HCT116 (cell line): ENCODE results near the gene VWF. TPM values are rescaled to one million over a fixed set of nuclear protein-coding genes. Genes with fewer than 3 reads are reported as not detected.

ENCODE experiments used
- ATAC-seq: fragments of 200-7000 bp; cut with Tn5 transposase; 2 replicates; pipeline ENCODE4 v1.9.1; 2020; ENCODE audit warnings: mild to moderate bottlenecking, moderate library complexity
- BruUV-seq: library from RNA; stranded (reverse); fragments of 400-500 nt; replicated peaks from 2 replicates; lab custom pipeline; 2021; lab: Mats Ljungman, UMichigan
- CTCF ChIA-PET: fragments of 300-600 bp; sonication (Branson Sonifier 250); formaldehyde crosslinking; loops from one replicate; lab custom pipeline; 2021; ENCODE audit warnings: antibody characterized with exemption; lab: Charles Lee
- POLR2A ChIA-PET: fragments of 300-600, 350-600 bp; sonication (Branson Sonifier 250); formaldehyde crosslinking; loops from one replicate; lab custom pipeline; 2021; ENCODE audit warnings: antibody characterized with exemption; lab: Charles Lee
- RAD21 ChIA-PET, 2 experiments: fragments of 300-600 bp; sonication (Branson Sonifier 250); formaldehyde crosslinking; loops; one replicate each; lab custom pipeline; 2023; ENCODE audit warnings: low total read pairs in 2 of 2; ENCODE audit not compliant: uncharacterized antibody in 2 of 2, unreplicated experiment in 2 of 2, low non-redundant PET in 1 of 2; lab: Charles Lee
- DNase-seq: peaks from one replicate; pipeline ENCODE4 v3.0.0-alpha.2; 2010; ENCODE audit warnings: low read depth, low spot score
- H2AFZ ChIP-seq: fragments of 200-600 bp; shearing (Covaris generic), sonication (generic); 2 replicates; pipeline ENCODE4 v1.6.1; 2017; ENCODE audit warnings: low read depth, mixed run types, mixed read lengths, antibody characterized with exemption, low read length; ENCODE audit not compliant: poor library complexity, severe bottlenecking
- H3K27ac ChIP-seq: 2 replicates; pipeline ENCODE4 v1.5.1; 2012; ENCODE audit warnings: low read depth, low read length
- H3K27me3 ChIP-seq: fragments of 200-600 bp; sonication (generic); 2 replicates; pipeline ENCODE4 v1.6.1; 2016; ENCODE audit warnings: mixed run types, low read length, mixed read lengths; ENCODE audit not compliant: insufficient read depth
- H3K36me3 ChIP-seq, 2 experiments: fragments of 200-500 bp in 1 of 2; fragments of 200-600 bp in 1 of 2; sonication (Bioruptor generic) in 1 of 2; sonication (generic) in 1 of 2; 2 replicates each; pipeline versions ENCODE4 v1.5.1 to v1.6.1; 2014 to 2016; ENCODE audit warnings: low read length in 2 of 2, inconsistent platforms in 1 of 2, mixed read lengths in 1 of 2, mixed run types in 1 of 2; ENCODE audit not compliant: insufficient read depth in 2 of 2, control insufficient read depth in 1 of 2
- H3K4me1 ChIP-seq, 2 experiments: fragments of 200-600 bp in 1 of 2; sonication (generic) in 1 of 2; 2 replicates each; pipeline versions ENCODE4 v1.5.1 to v1.6.1; 2012 to 2017; ENCODE audit warnings: low read length in 2 of 2, inconsistent platforms in 1 of 2, mild to moderate bottlenecking in 1 of 2, mixed read lengths in 1 of 2, mixed run types in 1 of 2, moderate library complexity in 1 of 2; ENCODE audit not compliant: insufficient read depth in 2 of 2, control insufficient read depth in 1 of 2
- H3K4me2 ChIP-seq: fragments of 200-600 bp; sonication (generic); 2 replicates; pipeline ENCODE4 v1.6.1; 2017; ENCODE audit warnings: mixed run types, low read length, mixed read lengths
- H3K4me3 ChIP-seq, 2 experiments: fragments of 200-600 bp in 1 of 2; sonication (generic) in 1 of 2; replicated peaks in 1 of 2; 2 replicates each; pipeline ENCODE4 v1.5.1; 2011 to 2016; ENCODE audit warnings: low read length in 2 of 2, control low read depth in 1 of 2, low read depth in 1 of 2, mild to moderate bottlenecking in 1 of 2, mixed read lengths in 1 of 2, mixed run types in 1 of 2
- H3K79me2 ChIP-seq: fragments of 200-600 bp; sonication (generic); 2 replicates; pipeline ENCODE4 v1.6.1; 2017; ENCODE audit warnings: mild to moderate bottlenecking, mixed run types, low read length, moderate library complexity, mixed read lengths; ENCODE audit not compliant: insufficient read depth
- H3K9ac ChIP-seq: fragments of 200-600 bp; sonication (generic); 2 replicates; pipeline ENCODE4 v1.6.1; 2016; ENCODE audit warnings: low read length, mixed read lengths
- H3K9me2 ChIP-seq: fragments of 200-600 bp; sonication (generic), shearing (Covaris generic); 2 replicates; pipeline ENCODE4 v1.6.1; 2017; ENCODE audit warnings: mixed run types, mild to moderate bottlenecking, moderate library complexity; ENCODE audit not compliant: insufficient read depth
- H3K9me3 ChIP-seq, 2 experiments: fragments of 200-500 bp in 1 of 2; fragments of 200-600 bp in 1 of 2; sonication (Bioruptor generic) in 1 of 2; sonication (generic) in 1 of 2; 2 replicates each; pipeline ENCODE4 v1.6.1; 2014 to 2017; ENCODE audit warnings: low read length in 2 of 2, mixed read lengths in 2 of 2, inconsistent platforms in 1 of 2, low read depth in 1 of 2, mild to moderate bottlenecking in 1 of 2, mixed run types in 1 of 2, moderate library complexity in 1 of 2; ENCODE audit not compliant: control insufficient read depth in 1 of 2, insufficient read depth in 1 of 2
- H4K20me1 ChIP-seq: fragments of 200-600 bp; sonication (generic), shearing (Covaris generic); 2 replicates; pipeline ENCODE4 v1.6.1; 2017; ENCODE audit warnings: mixed run types, mild to moderate bottlenecking, moderate library complexity; ENCODE audit not compliant: insufficient read depth
- ELF1 ChIP-seq: IDR thresholded peaks from 2 replicates; pipeline ENCODE4 v1.6.1; 2012; ENCODE audit warnings: low read depth, borderline replicate concordance
- POLR2AphosphoS5 ChIP-seq: IDR thresholded peaks from 2 replicates; pipeline ENCODE4 v1.6.1; 2011; ENCODE audit warnings: mild to moderate bottlenecking, low read depth, low read length, moderate library complexity
- SIN3A ChIP-seq: IDR thresholded peaks from 2 replicates; pipeline ENCODE4 v1.6.1; 2012; ENCODE audit warnings: low read depth
- SP1 ChIP-seq: IDR thresholded peaks from 2 replicates; pipeline ENCODE4 v1.6.1; 2012; ENCODE audit warnings: low read depth
- SRF ChIP-seq: IDR thresholded peaks from 2 replicates; pipeline ENCODE4 v1.6.1; 2012; ENCODE audit warnings: low read depth
- intact Hi-C: fragments of 100-400 bp; cut with micrococcal nuclease; formaldehyde crosslinking; loops from 2 replicates; pipeline ENCODE4 v1.10.0; 2022
- total RNA-seq: library from RNA; stranded (reverse); gene quantifications from one replicate; pipeline ENCODE4 v1.2.1, GENCODE V29; 2021; ENCODE audit not compliant: unreplicated experiment

The VWF gene
- total RNA-seq, 1 experiment from 2014 or later = 0.57 TPM

GRCh38 chr12:6148061-6148460 is 23.6 kb upstream of the VWF start:
- no TSS peak for BruUV-seq
- Histone ChIP-seq H3K79me2 (no peaks in the 10 kb centered on the region), H3K4me1 (no peaks in the 10 kb centered on the region), H3K27me3 (no peaks in the 10 kb centered on the region), H2AFZ (no peak overlapping the region), H3K9me3 (no peaks in the 10 kb centered on the region), H3K9me2 (no peaks in the 10 kb centered on the region), H4K20me1 (no peaks in the 10 kb centered on the region), H3K4me2 (no peak overlapping the region), H3K36me3 (no peaks in the 10 kb centered on the region), H3K4me3 (no peak overlapping the region), H3K9ac (no peak overlapping the region), H3K27ac (no peak overlapping the region)
- no peak for ATAC-seq
- ChIA-PET RAD21 (no interaction called here), POLR2A (no interaction called here), CTCF (no interaction called here)
- DNase-seq = no peak
- intact Hi-C loops = no loop called here
- TF ChIP-seq SIN3A (no peak), POLR2AphosphoS5 (no peak)

GRCh38 chr12:6146951-6147350 is 22.5 kb upstream of the VWF start:
- no peak overlapping the region for H3K27ac ChIP-seq
- ChIA-PET POLR2A (no interaction called here), CTCF (no interaction called here), RAD21 (no interaction called here)
- H3K36me3 ChIP-seq = no peaks in the 10 kb centered on the region
- H4K20me1 ChIP-seq = no peaks in the 10 kb centered on the region
- no TSS peak for BruUV-seq
- no peaks in the 10 kb centered on the region for H3K9me3 ChIP-seq
- H3K4me3 ChIP-seq = no peak overlapping the region
- H3K79me2 ChIP-seq = no peaks in the 10 kb centered on the region
- no peaks in the 10 kb centered on the region for H3K9me2 ChIP-seq
- no peak overlapping the region for H3K9ac ChIP-seq
- H3K27me3 ChIP-seq = no peaks in the 10 kb centered on the region
- TF ChIP-seq SRF (no peak), ELF1 (no peak), SP1 (no peak)
- TF ChIP-seq, all 23 proteins: peak for 0
- Histone ChIP-seq H3K4me2 (no peak overlapping the region), H3K4me1 (no peaks in the 10 kb centered on the region), H2AFZ (no peak overlapping the region)
- intact Hi-C loops = no loop called here
- no peak for DNase-seq
- ATAC-seq = no peak
